ENCODE data around the gene NFYC. TPM values are rescaled to one million over a fixed set of nuclear protein-coding genes. Genes with fewer than 3 reads are reported as not detected.

NFYC gene
- total and polyA plus RNA-seq, 2 experiments from 2014 or later, result 36.2 to 42.7 TPM

DNA sequence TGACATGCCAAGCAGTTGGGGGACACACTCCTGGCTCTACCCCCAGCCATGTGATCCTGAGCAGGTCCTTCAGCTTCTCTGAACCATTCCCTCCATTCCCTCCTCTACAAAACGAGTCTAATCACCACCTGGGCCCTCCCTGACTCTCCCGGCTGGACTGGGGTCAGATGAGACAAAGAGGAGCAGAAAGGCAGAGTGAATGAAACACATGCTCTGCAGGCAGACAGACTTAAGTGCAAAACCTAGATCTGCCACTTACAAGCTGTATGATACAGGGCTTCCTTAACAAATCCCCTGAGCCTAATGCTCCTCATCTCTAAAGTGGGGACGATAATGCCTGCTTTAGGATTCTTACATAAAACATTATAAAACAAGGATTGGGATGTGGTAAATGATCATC lies 43.3 kb upstream of the NFYC start:
- H3K27me3 ChIP-seq (ENCODE audit: insufficient read depth), result no peaks in the 10 kb centered on the region
- H3K27me3 Mint-ChIP-seq (ENCODE audit: insufficient read depth, low read depth, poor library complexity), result peaks cover 2% of the 10 kb centered on the region
- ATAC-seq, result no peak

DNA sequence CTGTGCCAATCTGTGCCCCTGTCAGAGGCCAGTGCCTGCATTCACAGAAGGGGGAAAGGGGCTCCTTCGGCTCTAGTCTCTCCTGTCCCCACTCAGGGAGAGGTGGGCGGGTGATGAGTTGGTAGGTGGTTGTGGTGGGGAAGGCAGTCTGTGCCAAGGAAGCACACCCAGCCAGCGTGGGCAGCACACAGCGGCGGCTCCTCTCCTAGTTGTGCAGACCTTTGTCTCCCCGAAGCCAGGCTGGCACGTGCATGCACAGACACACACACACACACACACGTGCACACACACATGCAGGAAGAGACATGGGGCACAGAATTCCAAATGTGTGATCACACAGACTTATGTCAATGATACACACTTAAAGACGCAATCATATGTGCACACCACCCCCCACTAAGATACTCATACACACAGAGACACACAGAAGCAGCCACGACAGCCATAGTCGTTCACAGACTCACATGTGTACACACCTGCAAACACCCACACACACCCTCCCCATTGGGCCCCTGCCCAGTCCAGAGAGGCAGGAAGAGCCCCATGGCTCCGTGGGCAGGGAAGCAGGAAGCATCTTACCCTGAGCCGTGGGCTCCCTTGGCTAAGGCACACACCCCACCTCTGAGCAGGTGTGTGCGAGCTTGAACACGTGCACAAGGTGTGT lies 42.4 kb upstream of the NFYC start:
- no peaks in the 10 kb centered on the region for H3F3A ChIP-seq (replicated peaks; ENCODE audit: low read depth)
- no peak for DNase-seq (ENCODE audit: low spot score)
- no peaks in the 10 kb centered on the region for H3K9me2 ChIP-seq (ENCODE audit: insufficient read depth)
- H4K20me1 ChIP-seq (replicated peaks; ENCODE audit: insufficient read depth), result peaks cover 10% of the 10 kb centered on the region; the same call in 1 of the 2 replicates
- Mint-ChIP-seq H3K4me1 (peaks cover 10% of the 10 kb centered on the region; the same call in 2 of the 3 replicates), H3K36me3 (ENCODE audit: low read depth) (no peaks in the 10 kb centered on the region), H3K27me3 (ENCODE audit: insufficient read depth, low read depth, poor library complexity) (peaks cover 2% of the 10 kb centered on the region), H3K27ac (no peak overlapping the region), H3K4me3 (no peak overlapping the region), H3K9me3 (no peaks in the 10 kb centered on the region)
- no peak overlapping the region for H2AFZ ChIP-seq
- no peaks in the 10 kb centered on the region for H3K36me3 ChIP-seq (ENCODE audit: insufficient read depth)
- no peak overlapping the region for H3K4me3 ChIP-seq
- peaks cover 10% of the 10 kb centered on the region for H3K4me1 ChIP-seq (ENCODE audit: insufficient read depth)
- TF ChIP-seq POLR2AphosphoS5 (IDR thresholded peaks at IDR 0.05; ENCODE audit: low read depth), result no peak
- TF ChIP-seq, protein P1, sequence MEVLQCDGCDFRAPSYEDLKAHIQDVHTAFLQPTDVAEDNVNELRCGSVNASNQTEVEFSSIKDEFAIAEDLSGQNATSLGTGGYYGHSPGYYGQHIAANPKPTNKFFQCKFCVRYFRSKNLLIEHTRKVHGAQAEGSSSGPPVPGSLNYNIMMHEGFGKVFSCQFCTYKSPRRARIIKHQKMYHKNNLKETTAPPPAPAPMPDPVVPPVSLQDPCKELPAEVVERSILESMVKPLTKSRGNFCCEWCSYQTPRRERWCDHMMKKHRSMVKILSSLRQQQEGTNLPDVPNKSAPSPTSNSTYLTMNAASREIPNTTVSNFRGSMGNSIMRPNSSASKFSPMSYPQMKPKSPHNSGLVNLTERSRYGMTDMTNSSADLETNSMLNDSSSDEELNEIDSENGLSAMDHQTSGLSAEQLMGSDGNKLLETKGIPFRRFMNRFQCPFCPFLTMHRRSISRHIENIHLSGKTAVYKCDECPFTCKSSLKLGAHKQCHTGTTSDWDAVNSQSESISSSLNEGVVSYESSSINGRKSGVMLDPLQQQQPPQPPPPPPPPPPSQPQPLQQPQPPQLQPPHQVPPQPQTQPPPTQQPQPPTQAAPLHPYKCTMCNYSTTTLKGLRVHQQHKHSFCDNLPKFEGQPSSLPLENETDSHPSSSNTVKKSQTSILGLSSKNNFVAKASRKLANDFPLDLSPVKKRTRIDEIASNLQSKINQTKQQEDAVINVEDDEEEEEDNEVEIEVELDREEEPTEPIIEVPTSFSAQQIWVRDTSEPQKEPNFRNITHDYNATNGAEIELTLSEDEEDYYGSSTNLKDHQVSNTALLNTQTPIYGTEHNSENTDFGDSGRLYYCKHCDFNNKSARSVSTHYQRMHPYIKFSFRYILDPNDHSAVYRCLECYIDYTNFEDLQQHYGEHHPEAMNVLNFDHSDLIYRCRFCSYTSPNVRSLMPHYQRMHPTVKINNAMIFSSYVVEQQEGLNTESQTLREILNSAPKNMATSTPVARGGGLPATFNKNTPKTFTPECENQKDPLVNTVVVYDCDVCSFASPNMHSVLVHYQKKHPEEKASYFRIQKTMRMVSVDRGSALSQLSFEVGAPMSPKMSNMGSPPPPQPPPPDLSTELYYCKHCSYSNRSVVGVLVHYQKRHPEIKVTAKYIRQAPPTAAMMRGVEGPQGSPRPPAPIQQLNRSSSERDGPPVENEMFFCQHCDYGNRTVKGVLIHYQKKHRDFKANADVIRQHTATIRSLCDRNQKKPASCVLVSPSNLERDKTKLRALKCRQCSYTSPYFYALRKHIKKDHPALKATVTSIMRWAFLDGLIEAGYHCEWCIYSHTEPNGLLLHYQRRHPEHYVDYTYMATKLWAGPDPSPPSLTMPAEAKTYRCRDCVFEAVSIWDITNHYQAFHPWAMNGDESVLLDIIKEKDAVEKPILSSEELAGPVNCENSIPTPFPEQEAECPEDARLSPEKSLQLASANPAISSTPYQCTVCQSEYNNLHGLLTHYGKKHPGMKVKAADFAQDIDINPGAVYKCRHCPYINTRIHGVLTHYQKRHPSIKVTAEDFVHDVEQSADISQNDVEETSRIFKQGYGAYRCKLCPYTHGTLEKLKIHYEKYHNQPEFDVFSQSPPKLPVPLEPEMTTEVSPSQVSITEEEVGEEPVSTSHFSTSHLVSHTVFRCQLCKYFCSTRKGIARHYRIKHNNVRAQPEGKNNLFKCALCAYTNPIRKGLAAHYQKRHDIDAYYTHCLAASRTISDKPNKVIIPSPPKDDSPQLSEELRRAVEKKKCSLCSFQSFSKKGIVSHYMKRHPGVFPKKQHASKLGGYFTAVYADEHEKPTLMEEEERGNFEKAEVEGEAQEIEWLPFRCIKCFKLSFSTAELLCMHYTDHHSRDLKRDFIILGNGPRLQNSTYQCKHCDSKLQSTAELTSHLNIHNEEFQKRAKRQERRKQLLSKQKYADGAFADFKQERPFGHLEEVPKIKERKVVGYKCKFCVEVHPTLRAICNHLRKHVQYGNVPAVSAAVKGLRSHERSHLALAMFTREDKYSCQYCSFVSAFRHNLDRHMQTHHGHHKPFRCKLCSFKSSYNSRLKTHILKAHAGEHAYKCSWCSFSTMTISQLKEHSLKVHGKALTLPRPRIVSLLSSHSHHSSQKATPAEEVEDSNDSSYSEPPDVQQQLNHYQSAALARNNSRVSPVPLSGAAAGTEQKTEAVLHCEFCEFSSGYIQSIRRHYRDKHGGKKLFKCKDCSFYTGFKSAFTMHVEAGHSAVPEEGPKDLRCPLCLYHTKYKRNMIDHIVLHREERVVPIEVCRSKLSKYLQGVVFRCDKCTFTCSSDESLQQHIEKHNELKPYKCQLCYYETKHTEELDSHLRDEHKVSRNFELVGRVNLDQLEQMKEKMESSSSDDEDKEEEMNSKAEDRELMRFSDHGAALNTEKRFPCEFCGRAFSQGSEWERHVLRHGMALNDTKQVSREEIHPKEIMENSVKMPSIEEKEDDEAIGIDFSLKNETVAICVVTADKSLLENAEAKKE (CRISPR knock-in tag; IDR thresholded peaks at IDR 0.05), result no peak
- no peak for TF ChIP-seq CREB1 (CRISPR knock-in tag; IDR thresholded peaks at IDR 0.05; ENCODE audit: low read depth)
- ATAC-seq, result no peak
- H3K27ac ChIP-seq (ENCODE audit: low read depth), result no peak overlapping the region
- no peaks in the 10 kb centered on the region for H3K27me3 ChIP-seq (ENCODE audit: insufficient read depth)
- H3K79me2 ChIP-seq (replicated peaks; ENCODE audit: insufficient read depth), result no peaks in the 10 kb centered on the region
- no peak overlapping the region for H3K4me2 ChIP-seq

More for the DNA sequence above, 43.3 kb upstream of the NFYC start:
- no peak overlapping the region for H3K4me3 Mint-ChIP-seq
- H3K27ac ChIP-seq (ENCODE audit: low read depth), result no peak overlapping the region
- H3K36me3 ChIP-seq (ENCODE audit: insufficient read depth), result no peaks in the 10 kb centered on the region
- H3K4me1 Mint-ChIP-seq, result peaks cover 10% of the 10 kb centered on the region; the same call in 2 of the 3 replicates
- H3K9me3 Mint-ChIP-seq, result no peaks in the 10 kb centered on the region
- no peak overlapping the region for H3K4me2 ChIP-seq
- no peaks in the 10 kb centered on the region for H3K79me2 ChIP-seq (replicated peaks; ENCODE audit: insufficient read depth)
- no peak overlapping the region for H2AFZ ChIP-seq
- no peaks in the 10 kb centered on the region for H3K9me2 ChIP-seq (ENCODE audit: insufficient read depth)
- H3K4me3 ChIP-seq, result no peak overlapping the region
- DNase-seq (ENCODE audit: low spot score), result no peak
- no peak overlapping the region; the same call in 1 of the 2 replicates for H3K27ac Mint-ChIP-seq
- H3F3A ChIP-seq (replicated peaks; ENCODE audit: low read depth), result no peaks in the 10 kb centered on the region
- TF ChIP-seq, protein P2, sequence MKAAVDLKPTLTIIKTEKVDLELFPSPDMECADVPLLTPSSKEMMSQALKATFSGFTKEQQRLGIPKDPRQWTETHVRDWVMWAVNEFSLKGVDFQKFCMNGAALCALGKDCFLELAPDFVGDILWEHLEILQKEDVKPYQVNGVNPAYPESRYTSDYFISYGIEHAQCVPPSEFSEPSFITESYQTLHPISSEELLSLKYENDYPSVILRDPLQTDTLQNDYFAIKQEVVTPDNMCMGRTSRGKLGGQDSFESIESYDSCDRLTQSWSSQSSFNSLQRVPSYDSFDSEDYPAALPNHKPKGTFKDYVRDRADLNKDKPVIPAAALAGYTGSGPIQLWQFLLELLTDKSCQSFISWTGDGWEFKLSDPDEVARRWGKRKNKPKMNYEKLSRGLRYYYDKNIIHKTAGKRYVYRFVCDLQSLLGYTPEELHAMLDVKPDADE (IDR thresholded peaks at IDR 0.05), result no peak
- TF ChIP-seq EZH2 (IDR thresholded peaks at IDR 0.05; ENCODE audit: low read depth, unreplicated experiment), result no peak
- no peak for TF ChIP-seq NANOG (IDR thresholded peaks at IDR 0.05; ENCODE audit: borderline replicate concordance)
- no peak for TF ChIP-seq EZH2phosphoT487 (IDR thresholded peaks at IDR 0.05; ENCODE audit: unreplicated experiment)
- H4K20me1 ChIP-seq (replicated peaks; ENCODE audit: insufficient read depth), result peaks cover 4% of the 10 kb centered on the region; the same call in 1 of the 2 replicates
- H3K36me3 Mint-ChIP-seq (ENCODE audit: low read depth), result no peaks in the 10 kb centered on the region
- H3K4me1 ChIP-seq (ENCODE audit: insufficient read depth), result peaks cover 4% of the 10 kb centered on the region

All from GM23338 (cell line).